Measurements from ENCODE around the gene LHX3.

LHX3 gene

DNA sequence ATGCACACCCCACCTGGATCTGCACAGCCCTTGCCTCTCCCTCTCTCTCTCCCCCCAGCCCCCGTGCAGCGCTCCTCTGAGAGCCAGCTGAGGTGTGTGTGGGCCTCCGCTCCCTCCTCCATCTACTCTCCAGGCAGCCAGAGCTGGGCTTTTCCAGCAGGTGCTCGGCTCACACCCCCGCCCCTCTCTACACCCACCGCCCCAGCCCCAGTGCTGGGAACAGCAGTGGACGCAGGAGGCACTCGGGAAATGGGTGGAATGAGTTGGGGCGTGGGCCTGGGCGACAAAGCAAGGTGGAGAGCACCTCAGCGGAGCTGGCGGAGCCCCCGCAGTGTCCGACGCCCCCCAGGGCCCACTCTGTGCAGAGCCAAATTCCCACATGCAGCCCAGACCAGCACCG is 13.3 kb upstream of the LHX3 start:
- Histone ChIP-seq H3K4me1 (ENCODE audit: control insufficient read depth in 1 of 2, insufficient read depth in 2 of 2, low read length in 2 of 2) (no peaks in the 10 kb centered on the region), H4K8ac (ENCODE audit: low read depth, low read length) (no peak overlapping the region), H2BK5ac (ENCODE audit: low read depth, low read length, poor library complexity) (no peak overlapping the region), H3K27ac (ENCODE audit: low read depth, low read length) (no peak overlapping the region), H3K9ac (ENCODE audit: low read length) (no peak overlapping the region), H3K4me2 (ENCODE audit: low read length) (no peak overlapping the region), H2AK5ac (ENCODE audit: low read length) (no peak overlapping the region), H2AFZ (ENCODE audit: insufficient read depth, low read length, poor library complexity) (no peak overlapping the region), H3K27me3 (ENCODE audit: insufficient read depth, low read length) (no peaks in the 10 kb centered on the region), H4K12ac (ENCODE audit: low read depth, low read length) (no peak overlapping the region), H3K79me2 (ENCODE audit: control insufficient read depth, insufficient read depth, low read length, poor library complexity) (no peaks in the 10 kb centered on the region), H2BK12ac (ENCODE audit: low read length) (no peak overlapping the region), H3K4ac (ENCODE audit: low read depth, low read length) (no peak overlapping the region), H4K91ac (ENCODE audit: low read depth, low read length) (no peak overlapping the region), H3K4me3 (ENCODE audit: low read depth, low read length) (no peak overlapping the region), H2BK120ac (ENCODE audit: insufficient read depth, low read length, poor library complexity) (no peak overlapping the region), H3K36me3 (ENCODE audit: control insufficient read depth in 1 of 2, insufficient read depth in 2 of 2, low read length in 2 of 2) (peaks cover 8 to 14% of the 10 kb centered on the region in 2 experiments), H3K23ac (ENCODE audit: low read length) (no peak overlapping the region), H3K79me1 (ENCODE audit: low read length) (no peaks in the 10 kb centered on the region), H3K9me3 (ENCODE audit: insufficient read depth, low read depth, low read length) (peaks cover 3% of the 10 kb centered on the region), H3K14ac (ENCODE audit: low read length) (no peak overlapping the region), H3K18ac (ENCODE audit: low read length) (no peak overlapping the region)
- no CpG with 5 or more reads among the region's 16 CpGs for WGBS (ENCODE audit: extremely low coverage, insufficient coverage, insufficient read length)
- no peak for DNase-seq

DNA sequence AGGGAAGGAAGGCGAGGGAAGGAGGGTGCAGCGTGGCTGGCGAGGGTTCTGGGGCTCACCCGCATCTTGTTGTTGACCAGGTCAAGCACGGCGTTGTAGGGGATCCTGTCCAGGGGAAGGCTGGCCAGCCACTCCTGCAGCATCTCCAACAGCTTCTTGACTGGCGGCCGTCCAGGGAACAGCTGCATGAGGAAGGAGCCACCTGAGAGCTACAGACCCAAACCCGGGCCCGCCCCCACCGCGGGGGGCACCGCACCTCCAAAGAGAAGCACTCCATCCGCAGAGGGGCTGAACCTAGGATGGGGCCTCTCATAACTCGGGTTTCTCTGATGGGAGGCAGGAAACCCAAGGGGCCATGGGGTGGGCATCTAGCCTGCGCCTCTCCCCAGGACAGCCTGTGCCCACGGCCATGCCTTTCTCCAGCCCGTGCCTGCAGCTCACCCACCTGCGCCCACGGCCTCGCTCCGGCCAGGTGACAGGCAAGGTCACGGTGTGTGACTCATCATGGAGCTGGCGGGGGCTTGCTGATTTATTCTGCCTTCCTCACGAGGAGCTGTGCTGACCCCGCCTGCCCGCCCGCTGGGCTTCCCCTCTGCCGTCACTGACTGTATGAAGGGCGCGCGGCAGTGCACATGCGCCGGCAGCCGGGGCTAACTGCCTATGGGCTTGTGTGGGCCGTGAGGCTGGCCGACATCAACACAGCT is 11.8 kb upstream of the LHX3 start:
- Histone ChIP-seq H4K8ac (ENCODE audit: low read depth, low read length) (no peak overlapping the region), H2BK12ac (ENCODE audit: low read length) (no peak overlapping the region), H2BK120ac (ENCODE audit: insufficient read depth, low read length, poor library complexity) (no peak overlapping the region), H4K91ac (ENCODE audit: low read depth, low read length) (no peak overlapping the region), H3K4me2 (ENCODE audit: low read length) (no peak overlapping the region), H4K12ac (ENCODE audit: low read depth, low read length) (no peak overlapping the region), H3K14ac (ENCODE audit: low read length) (no peak overlapping the region), H2BK5ac (ENCODE audit: low read depth, low read length, poor library complexity) (no peak overlapping the region), H3K79me1 (ENCODE audit: low read length) (no peaks in the 10 kb centered on the region), H3K18ac (ENCODE audit: low read length) (no peak overlapping the region), H2AFZ (ENCODE audit: insufficient read depth, low read length, poor library complexity) (no peak overlapping the region), H2AK5ac (ENCODE audit: low read length) (no peak overlapping the region), H3K27ac (ENCODE audit: low read depth, low read length) (no peak overlapping the region), H3K4ac (ENCODE audit: low read depth, low read length) (no peak overlapping the region), H3K9ac (ENCODE audit: low read length) (no peak overlapping the region), H3K4me3 (ENCODE audit: low read depth, low read length) (no peak overlapping the region), H3K23ac (ENCODE audit: low read length) (no peak overlapping the region), H3K27me3 (ENCODE audit: insufficient read depth, low read length) (no peaks in the 10 kb centered on the region), H3K36me3 (ENCODE audit: control insufficient read depth in 1 of 2, insufficient read depth in 2 of 2, low read length in 2 of 2) (peaks cover 8 to 14% of the 10 kb centered on the region in 2 experiments), H3K9me3 (ENCODE audit: insufficient read depth, low read depth, low read length) (peaks cover 3% of the 10 kb centered on the region), H3K4me1 (ENCODE audit: control insufficient read depth in 1 of 2, insufficient read depth in 2 of 2, low read length in 2 of 2) (no peaks in the 10 kb centered on the region), H3K79me2 (ENCODE audit: control insufficient read depth, insufficient read depth, low read length, poor library complexity) (no peaks in the 10 kb centered on the region)
- no peak for DNase-seq
- WGBS (ENCODE audit: extremely low coverage, insufficient coverage, insufficient read length) = no CpG with 5 or more reads among the region's 37 CpGs

DNA sequence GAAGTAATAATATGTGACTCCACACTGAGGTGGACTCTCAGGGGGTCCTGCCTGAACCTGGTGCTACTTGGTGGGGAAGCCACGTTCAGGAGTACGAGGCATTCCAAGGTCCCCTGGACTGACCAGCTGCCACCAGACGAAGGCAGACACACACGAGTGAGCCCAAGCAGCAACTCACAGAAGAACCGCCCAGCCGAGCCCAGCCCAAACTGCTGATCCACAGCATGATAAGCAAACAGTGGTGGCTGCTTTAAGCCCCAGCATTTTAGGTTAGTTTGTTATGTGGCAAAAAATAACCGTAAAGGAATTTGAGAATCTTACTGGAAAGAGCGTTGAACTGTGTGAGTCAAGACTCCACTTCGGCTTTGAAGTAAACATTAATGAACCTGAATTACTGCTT is 8.8 kb upstream of the LHX3 start:
- Histone ChIP-seq H4K12ac (ENCODE audit: low read depth, low read length) (no peak overlapping the region), H3K18ac (ENCODE audit: low read length) (no peak overlapping the region), H2BK120ac (ENCODE audit: insufficient read depth, low read length, poor library complexity) (no peak overlapping the region), H3K23ac (ENCODE audit: low read length) (no peak overlapping the region), H4K8ac (ENCODE audit: low read depth, low read length) (no peak overlapping the region), H2BK5ac (ENCODE audit: low read depth, low read length, poor library complexity) (no peak overlapping the region), H3K27ac (ENCODE audit: low read depth, low read length) (no peak overlapping the region), H3K79me2 (ENCODE audit: control insufficient read depth, insufficient read depth, low read length, poor library complexity) (no peaks in the 10 kb centered on the region), H2AK5ac (ENCODE audit: low read length) (no peak overlapping the region), H3K9ac (ENCODE audit: low read length) (no peak overlapping the region), H2BK12ac (ENCODE audit: low read length) (no peak overlapping the region), H3K4me1 (ENCODE audit: control insufficient read depth in 1 of 2, insufficient read depth in 2 of 2, low read length in 2 of 2) (no peaks in the 10 kb centered on the region), H3K4ac (ENCODE audit: low read depth, low read length) (no peak overlapping the region), H3K4me3 (ENCODE audit: low read depth, low read length) (no peak overlapping the region), H3K9me3 (ENCODE audit: insufficient read depth, low read depth, low read length) (peaks cover 3% of the 10 kb centered on the region), H3K4me2 (ENCODE audit: low read length) (no peak overlapping the region), H4K91ac (ENCODE audit: low read depth, low read length) (no peak overlapping the region), H3K14ac (ENCODE audit: low read length) (no peak overlapping the region), H3K36me3 (ENCODE audit: control insufficient read depth in 1 of 2, insufficient read depth in 2 of 2, low read length in 2 of 2) (peaks cover 11 to 14% of the 10 kb centered on the region in 2 experiments), H3K79me1 (ENCODE audit: low read length) (no peaks in the 10 kb centered on the region), H3K27me3 (ENCODE audit: insufficient read depth, low read length) (no peaks in the 10 kb centered on the region), H2AFZ (ENCODE audit: insufficient read depth, low read length, poor library complexity) (no peak overlapping the region)
- WGBS (ENCODE audit: extremely low coverage, insufficient coverage, insufficient read length) = no CpG with 5 or more reads among the region's 9 CpGs
- no peak for DNase-seq

DNA sequence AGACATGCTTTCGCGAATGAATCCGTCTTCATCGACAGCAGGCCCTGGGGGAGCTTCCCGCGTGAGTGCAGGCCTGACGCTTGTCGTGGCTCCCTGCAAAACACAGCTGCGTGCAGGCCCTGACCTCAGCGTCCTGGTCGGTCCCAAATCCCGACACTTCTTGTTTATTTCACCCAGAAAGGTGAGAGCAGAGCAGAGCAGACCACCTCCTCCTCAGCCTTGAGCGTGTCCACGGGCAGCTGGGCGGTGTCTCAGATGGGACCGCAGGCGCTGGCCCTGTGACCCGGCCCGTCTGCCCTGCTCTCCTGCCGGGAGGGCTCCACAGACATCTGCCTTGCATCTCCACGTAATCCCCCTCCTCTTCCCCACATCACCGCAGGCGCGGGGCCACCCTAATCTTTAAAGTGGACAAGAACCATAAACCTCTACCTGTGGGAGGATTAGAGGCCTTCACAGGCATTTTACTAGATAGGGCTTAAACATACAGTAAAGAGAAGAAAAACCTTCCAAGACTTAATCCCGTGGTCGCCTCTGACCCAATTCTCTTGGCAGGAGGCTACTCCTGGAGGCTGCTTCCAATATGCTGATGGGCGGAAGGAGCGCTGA is 7.5 kb upstream of the LHX3 start:
- H2AK5ac ChIP-seq (ENCODE audit: low read length) = no peak overlapping the region
- no peak overlapping the region for H3K18ac ChIP-seq (ENCODE audit: low read length)
- H2BK5ac ChIP-seq (ENCODE audit: low read depth, low read length, poor library complexity) = no peak overlapping the region
- no peak overlapping the region for H4K12ac ChIP-seq (ENCODE audit: low read depth, low read length)
- H3K27me3 ChIP-seq (ENCODE audit: insufficient read depth, low read length) = no peaks in the 10 kb centered on the region
- no peak overlapping the region for H3K4ac ChIP-seq (ENCODE audit: low read depth, low read length)
- peaks cover 3% of the 10 kb centered on the region for H3K9me3 ChIP-seq (ENCODE audit: insufficient read depth, low read depth, low read length)
- no peak overlapping the region for H3K23ac ChIP-seq (ENCODE audit: low read length)
- DNase-seq = no peak
- no peak overlapping the region for H2BK120ac ChIP-seq (ENCODE audit: insufficient read depth, low read length, poor library complexity)
- no peaks in the 10 kb centered on the region for H3K79me2 ChIP-seq (ENCODE audit: control insufficient read depth, insufficient read depth, low read length, poor library complexity)
- no peak overlapping the region for H3K14ac ChIP-seq (ENCODE audit: low read length)
- no peak overlapping the region for H3K4me2 ChIP-seq (ENCODE audit: low read length)
- H3K4me1 ChIP-seq (ENCODE audit: control insufficient read depth in 1 of 2, insufficient read depth in 2 of 2, low read length in 2 of 2) = no peaks in the 10 kb centered on the region
- WGBS (ENCODE audit: extremely low coverage, insufficient coverage, insufficient read length) = no CpG with 5 or more reads among the region's 28 CpGs
- no peak overlapping the region for H3K27ac ChIP-seq (ENCODE audit: low read depth, low read length)
- H4K91ac ChIP-seq (ENCODE audit: low read depth, low read length) = no peak overlapping the region
- no peaks in the 10 kb centered on the region for H3K79me1 ChIP-seq (ENCODE audit: low read length)
- H4K8ac ChIP-seq (ENCODE audit: low read depth, low read length) = no peak overlapping the region
- no peak overlapping the region for H3K9ac ChIP-seq (ENCODE audit: low read length)
- no peak overlapping the region for H3K4me3 ChIP-seq (ENCODE audit: low read depth, low read length)
- peaks cover 11 to 13% of the 10 kb centered on the region in 2 experiments for H3K36me3 ChIP-seq (ENCODE audit: control insufficient read depth in 1 of 2, insufficient read depth in 2 of 2, low read length in 2 of 2)
- no peak overlapping the region for H2BK12ac ChIP-seq (ENCODE audit: low read length)
- no peak overlapping the region for H2AFZ ChIP-seq (ENCODE audit: insufficient read depth, low read length, poor library complexity)
